HEK293 (cell line): Measurements from ENCODE around the gene DUSP18.
"Not testable (repeated sequence)": the region's sequence is repeated elsewhere in the genome, so short reads cannot be mapped to it uniquely, and the experiment has no call there.

Experiments used
- CTCF ChIA-PET: fragments of 350-600 bp; formaldehyde crosslinking; extraction: SDS; loops from one replicate; lab custom pipeline; 2021; ENCODE audit warnings: antibody characterized with exemption; lab: Yijun Ruan, JAX
- POLR2A ChIA-PET: fragments of 300-600 bp; formaldehyde crosslinking; extraction: SDS; loops from one replicate; lab custom pipeline; 2020; ENCODE audit warnings: antibody characterized with exemption, inconsistent platforms; lab: Yijun Ruan, JAX
- H3K27ac ChIP-seq: fragments of 200-500 bp; sonication (Bioruptor generic); 2 replicates; pipeline ENCODE4 v1.5.1; 2014; ENCODE audit warnings: low read depth, low read length, control low read depth, inconsistent platforms; ENCODE audit errors: extremely low read depth
- H3K36me3 ChIP-seq, 2 experiments: fragments of 200-500 bp in 1 of 2; sonication (Bioruptor generic) in 1 of 2; 1 replicate in 1 of 2; 2 replicates in 1 of 2; pipeline ENCODE4 v1.5.1; 2014 to 2017; ENCODE audit warnings: inconsistent platforms in 2 of 2, low read length in 2 of 2; ENCODE audit not compliant: control insufficient read depth in 2 of 2, insufficient read depth in 1 of 2
- H3K4me1 ChIP-seq: fragments of 200-500 bp; sonication (Bioruptor generic); 2 replicates; pipeline ENCODE4 v1.5.1; 2014; ENCODE audit warnings: mild to moderate bottlenecking, low read length, inconsistent platforms; ENCODE audit not compliant: control insufficient read depth, insufficient read depth
- H3K4me3 ChIP-seq: 2 replicates; pipeline ENCODE4 v1.5.1; 2011; ENCODE audit warnings: low read depth, mild to moderate bottlenecking, control low read depth, low read length, moderate library complexity
- H3K9me3 ChIP-seq: fragments of 200-500 bp; sonication (Bioruptor generic); 2 replicates; pipeline ENCODE4 v1.5.1; 2014; ENCODE audit warnings: low read depth, low read length, inconsistent platforms; ENCODE audit not compliant: control insufficient read depth, insufficient read depth
- KLF16 ChIP-seq: fragments of 450-650 bp; formaldehyde crosslinking; IDR thresholded peaks from 2 replicates; pipeline ENCODE4 v1.5.1; 2017; ENCODE audit warnings: missing biosample characterization, missing genetic modification characterization
- PRDM10 ChIP-seq: fragments of 450-650 bp; formaldehyde crosslinking; IDR thresholded peaks from 2 replicates; pipeline ENCODE4 v1.5.1; 2016; ENCODE audit warnings: missing biosample characterization, missing genetic modification characterization
- PRDM4 ChIP-seq: fragments of 450-650 bp; formaldehyde crosslinking; IDR thresholded peaks from 2 replicates; pipeline ENCODE4 v1.5.1; 2017; ENCODE audit warnings: missing biosample characterization, missing genetic modification characterization
- REPIN1 ChIP-seq: fragments of 450-650 bp; formaldehyde crosslinking; IDR thresholded peaks from 2 replicates; pipeline ENCODE4 v1.5.1; 2017; ENCODE audit warnings: missing biosample characterization, missing genetic modification characterization, low read depth
- YY1 ChIP-seq: fragments of 450-650 bp; formaldehyde crosslinking; IDR thresholded peaks from 2 replicates; pipeline ENCODE4 v1.5.1; 2018; ENCODE audit warnings: missing biosample characterization, missing genetic modification characterization
- ZBTB44 ChIP-seq: fragments of 450-650 bp; IDR thresholded peaks from 2 replicates; pipeline ENCODE4 v1.5.1; 2018; ENCODE audit warnings: missing biosample characterization, mild to moderate bottlenecking, missing genetic modification characterization
- ZFP37 ChIP-seq: fragments of 450-650 bp; formaldehyde crosslinking; IDR thresholded peaks from 2 replicates; pipeline ENCODE4 v1.5.1; 2016; ENCODE audit warnings: missing biosample characterization, missing genetic modification characterization
- ZNF10 ChIP-seq: fragments of 450-650 bp; formaldehyde crosslinking; IDR thresholded peaks from 2 replicates; pipeline ENCODE4 v1.5.1; 2017; ENCODE audit warnings: missing biosample characterization, missing genetic modification characterization
- ZNF112 ChIP-seq: fragments of 450-650 bp; formaldehyde crosslinking; IDR thresholded peaks from 2 replicates; pipeline ENCODE4 v1.5.0; 2017; ENCODE audit warnings: missing biosample characterization, missing genetic modification characterization
- ZNF114 ChIP-seq: fragments of 450-650 bp; formaldehyde crosslinking; IDR thresholded peaks from 2 replicates; pipeline ENCODE4 v1.5.0; 2017; ENCODE audit warnings: missing biosample characterization, missing genetic modification characterization
- ZNF140 ChIP-seq: fragments of 450-650 bp; formaldehyde crosslinking; IDR thresholded peaks from 2 replicates; pipeline ENCODE4 v1.5.1; 2016; ENCODE audit warnings: missing biosample characterization, missing genetic modification characterization
- ZNF280D ChIP-seq: fragments of 450-650 bp; formaldehyde crosslinking; IDR thresholded peaks from 2 replicates; pipeline ENCODE4 v1.5.1; 2016; ENCODE audit warnings: missing biosample characterization, missing genetic modification characterization
- ZNF394 ChIP-seq: fragments of 450-650 bp; formaldehyde crosslinking; IDR thresholded peaks from 2 replicates; pipeline ENCODE4 v1.5.1; 2016; ENCODE audit warnings: missing biosample characterization, missing genetic modification characterization, mild to moderate bottlenecking, moderate library complexity, borderline replicate concordance
- ZNF521 ChIP-seq: fragments of 450-650 bp; formaldehyde crosslinking; IDR thresholded peaks from 2 replicates; pipeline ENCODE4 v1.5.1; 2017; ENCODE audit warnings: missing biosample characterization, mild to moderate bottlenecking, missing genetic modification characterization
- ZNF561 ChIP-seq: fragments of 450-650 bp; IDR thresholded peaks from 2 replicates; pipeline ENCODE4 v1.5.1; 2018; ENCODE audit warnings: missing biosample characterization, missing genetic modification characterization, borderline replicate concordance
- ZNF600 ChIP-seq: fragments of 450-650 bp; formaldehyde crosslinking; IDR thresholded peaks from 2 replicates; pipeline ENCODE4 v1.5.1; 2016; ENCODE audit warnings: missing biosample characterization, missing genetic modification characterization
- ZNF701 ChIP-seq: fragments of 450-650 bp; formaldehyde crosslinking; IDR thresholded peaks from 2 replicates; pipeline ENCODE4 v1.5.1; 2016; ENCODE audit warnings: missing biosample characterization, missing genetic modification characterization
- ZNF785 ChIP-seq: fragments of 450-650 bp; formaldehyde crosslinking; IDR thresholded peaks from 2 replicates; pipeline ENCODE4 v1.5.1; 2016; ENCODE audit warnings: missing biosample characterization, missing genetic modification characterization

Gene DUSP18

GRCh38 chr22:30634471-30635233 is 33.0 kb downstream of the DUSP18 start (continued):
- TF ChIP-seq PRDM10 (tag by site-specific recombination) (no peak; the same call in 1 of the 2 replicates), ZNF114 (tag by site-specific recombination) (no peak), ZNF280D (tag by site-specific recombination) (no peak), ZNF140 (tag by site-specific recombination) (no peak), KLF16 (tag by site-specific recombination) (no peak)

GRCh38 chr22:30631469-30631868 is 36.2 kb downstream of the DUSP18 start:
- POLR2A ChIA-PET, H3K9me3 ChIP-seq, H3K27ac ChIP-seq, H3K4me3 ChIP-seq, H3K36me3 ChIP-seq, H3K4me1 ChIP-seq, CTCF ChIA-PET: not testable (repeated sequence)

- H3K4me3 ChIP-seq: no peak overlapping the region
- H3K4me1 ChIP-seq: no peaks in the 10 kb centered on the region
- TF ChIP-seq ZFP37 (tag by site-specific recombination) (no peak), REPIN1 (tag by site-specific recombination) (no peak), YY1 (no peak), ZBTB44 (tag by site-specific recombination) (no peak), ZNF785 (no peak), ZNF701 (tag by site-specific recombination) (no peak), ZNF10 (tag by site-specific recombination) (no peak), ZNF394 (tag by site-specific recombination) (no peak), ZNF561 (tag by site-specific recombination) (no peak), ZNF112 (tag by site-specific recombination) (no peak), PRDM4 (tag by site-specific recombination) (no peak), ZNF521 (tag by site-specific recombination) (no peak), ZNF600 (tag by site-specific recombination) (no peak)
- TF ChIP-seq, all 188 proteins: peak for 0
- Histone ChIP-seq H3K9me3 (no peaks in the 10 kb centered on the region), H3K27ac (no peak overlapping the region), H3K36me3 (no peaks in the 10 kb centered on the region)
- ChIA-PET CTCF (interaction anchor here (0.9 to 2.2 kb wide), 3 partner anchors 9 to 292 kb away, joined by 3 to 5 read pairs (median 4); no protein-coding TSS in a partner anchor), POLR2A (no interaction called here)
These were observed 39.2 kb downstream of the DUSP18 start for GRCh38 chr22:30628491-30628890.
